HG03060 (cell line): ENCODE data around the gene ABHD10.
"Not testable (repeated sequence)": the region's sequence is repeated elsewhere in the genome, so short reads cannot be mapped to it uniquely, and the experiment has no call there.

ENCODE experiments used
- ATAC-seq: cut with Tn5 transposase; IDR thresholded peaks from one replicate; pipeline ENCODE4 v1.9.1; 2021; ENCODE audit warnings: low read depth, moderate number of reproducible peaks; ENCODE audit not compliant: unreplicated experiment

ABHD10 gene

GRCh38 chr3:112020674-112021085 is 41.9 kb downstream of the ABHD10 start:
- no peak for ATAC-seq

GRCh38 chr3:112027142-112027541 is 48.3 kb downstream of the ABHD10 start:
- ATAC-seq = no peak

- no peak for ATAC-seq
Observed at GRCh38 chr3:112027826-112028225, 49.0 kb downstream of the ABHD10 start.

GRCh38 chr3:112030901-112031300 is 52.1 kb downstream of the ABHD10 start:
- no peak for ATAC-seq

GRCh38 chr3:112032098-112032731 is 53.4 kb downstream of the ABHD10 start:
- ATAC-seq = no peak

GRCh38 chr3:112034436-112034835 is 55.6 kb downstream of the ABHD10 start, which contains the start of gene TMPRSS7:
Gene TMPRSS7 (plus strand): TSS chr3:112034736. CDS start chr3:112034846, 110 bp downstream.
- ATAC-seq = no peak

- ATAC-seq = no peak
Observed at GRCh38 chr3:112035241-112035640, 56.4 kb downstream of the ABHD10 start.

- ATAC-seq = not testable (repeated sequence)
Observed at GRCh38 chr3:112037194-112037593, 58.4 kb downstream of the ABHD10 start.

- no peak for ATAC-seq
Observed at GRCh38 chr3:112038863-112039262, 60.0 kb downstream of the ABHD10 start.

- no peak for ATAC-seq
Observed at GRCh38 chr3:112041321-112041720, 62.5 kb downstream of the ABHD10 start.

GRCh38 chr3:112042842-112043280 is 64.0 kb downstream of the ABHD10 start:
- no peak for ATAC-seq
